GM19239 (cell line): ENCODE measurements around the gene CHD1.

ENCODE experiments used
- DNase-seq: peaks from one replicate; pipeline ENCODE4 v3.0.0; 2011; ENCODE audit warnings: low spot score; ENCODE audit not compliant: insufficient read length
- FAIRE-seq: peaks from 2 replicates; lab custom pipeline; 2011; peaks lifted over from hg19 to GRCh38; lab: Jason Lieb, UNC

CHD1 gene

GRCh38 chr5:98905857-98906688, 22.7 kb downstream of the CHD1 start:
- DNase-seq (no peak), FAIRE-seq (peak; percentile 91)

GRCh38 chr5:98904780-98905179, 24.0 kb downstream of the CHD1 start:
- FAIRE-seq, result peak; percentile 58
- DNase-seq, result no peak

DNA sequence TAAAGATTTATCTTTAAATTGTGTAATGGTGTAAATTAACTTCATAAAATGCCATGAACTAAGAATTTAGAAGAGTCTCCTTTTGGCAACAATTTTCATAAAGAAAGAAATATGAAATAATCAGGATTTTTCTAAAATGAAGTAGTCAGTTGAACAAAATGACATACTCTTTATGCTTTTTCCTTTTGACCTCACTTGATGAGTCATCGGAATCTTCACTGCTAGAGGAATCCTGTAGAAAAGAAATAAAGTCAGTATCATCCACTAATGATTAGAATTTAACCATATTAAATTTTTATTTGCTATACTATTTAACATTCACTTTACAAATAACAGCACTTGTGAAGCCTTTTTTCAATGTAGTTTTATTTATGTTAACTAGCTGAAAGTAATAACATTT, 26.1 kb downstream of the CHD1 start:
- no peak for DNase-seq
- no peak for FAIRE-seq

DNA sequence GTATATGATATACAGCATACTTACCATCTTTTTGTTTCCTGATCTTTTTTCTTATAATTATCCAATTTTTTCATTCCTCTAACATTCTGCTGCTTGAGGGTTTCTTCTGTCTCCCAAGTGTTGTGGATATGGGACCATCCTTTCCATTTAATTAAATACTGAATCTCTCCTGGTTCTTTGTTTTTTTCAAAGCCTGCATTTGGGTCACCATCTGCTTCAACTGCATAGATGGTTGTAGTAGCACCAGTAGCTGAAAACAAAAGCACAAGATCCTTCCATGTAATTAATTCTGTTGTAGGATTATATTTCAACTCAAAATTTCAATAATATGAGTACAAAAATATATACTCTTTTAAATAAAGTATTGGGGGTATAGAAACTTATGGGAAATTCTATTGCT, 29.4 kb downstream of the CHD1 start:
- DNase-seq, result no peak
- FAIRE-seq, result no peak

DNA sequence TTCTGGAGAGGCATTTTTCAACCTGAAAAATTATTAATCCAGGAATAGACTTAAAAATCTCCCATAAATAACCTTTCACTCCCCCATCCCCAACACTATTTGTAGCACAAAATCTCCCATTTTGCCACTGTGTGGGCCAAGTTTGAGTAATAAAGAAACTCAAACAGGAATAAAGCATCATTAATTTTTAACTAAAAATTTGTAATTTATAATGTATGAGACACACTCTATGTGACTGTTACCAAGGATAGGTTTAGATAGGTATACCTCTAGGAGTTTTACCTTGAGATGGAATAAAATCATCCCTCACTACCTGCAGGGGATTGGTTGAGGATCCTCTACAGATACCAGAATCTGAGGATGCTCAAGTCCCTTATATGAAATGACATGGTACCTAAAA, 30.1 kb downstream of the CHD1 start:
- DNase-seq, result no peak
- FAIRE-seq, result peak; percentile 49

GRCh38 chr5:98891591-98891990, 37.2 kb downstream of the CHD1 start:
- FAIRE-seq (no peak), DNase-seq (no peak)

DNA sequence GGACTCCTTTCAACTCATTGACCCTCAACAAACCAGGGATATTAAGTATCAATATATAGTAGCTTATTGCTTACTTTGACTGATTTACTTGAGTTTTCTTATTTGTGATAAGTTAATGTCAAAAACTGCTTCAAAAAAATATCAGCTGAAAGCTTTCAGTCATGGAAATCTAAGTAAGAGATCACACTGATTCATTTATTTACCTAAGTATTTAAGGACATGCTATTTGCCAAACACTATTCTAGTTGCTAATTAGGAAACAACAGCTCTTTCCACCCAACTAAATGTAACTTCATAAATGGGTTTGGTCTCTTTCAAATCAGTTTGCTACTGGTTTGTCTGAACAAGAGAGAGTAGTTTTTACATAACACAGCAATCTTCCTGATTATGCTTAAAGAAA, 48.2 kb downstream of the CHD1 start:
- FAIRE-seq (peak; percentile 37), DNase-seq (no peak)

GRCh38 chr5:98880151-98880550, 48.7 kb downstream of the CHD1 start:
- DNase-seq (no peak), FAIRE-seq (no peak)

GRCh38 chr5:98877600-98877999, 51.2 kb downstream of the CHD1 start:
- DNase-seq (no peak), FAIRE-seq (no peak)

- DNase-seq, result no peak
- no peak for FAIRE-seq
Observed at GRCh38 chr5:98872674-98873073, 56.1 kb downstream of the CHD1 start.

DNA sequence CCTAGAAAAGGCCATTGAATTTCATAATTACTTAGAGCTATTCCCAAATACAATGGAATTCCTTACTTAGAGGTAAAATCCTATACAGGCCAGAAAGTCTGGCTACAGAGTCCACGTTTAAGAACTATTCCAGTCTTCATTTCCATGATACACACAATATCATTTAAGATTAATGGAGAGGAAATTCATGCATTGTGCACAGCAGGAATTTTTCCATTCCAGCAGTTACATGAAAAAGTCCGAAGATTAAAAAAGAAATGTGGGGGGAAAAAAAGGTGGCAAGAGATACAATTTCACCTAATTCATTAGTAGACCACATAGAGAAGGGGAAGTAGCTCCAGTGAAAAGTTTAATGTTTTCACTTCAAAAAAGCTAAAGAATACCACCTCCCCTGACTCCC, 63.1 kb downstream of the CHD1 start:
- DNase-seq (no peak), FAIRE-seq (no peak)

DNA sequence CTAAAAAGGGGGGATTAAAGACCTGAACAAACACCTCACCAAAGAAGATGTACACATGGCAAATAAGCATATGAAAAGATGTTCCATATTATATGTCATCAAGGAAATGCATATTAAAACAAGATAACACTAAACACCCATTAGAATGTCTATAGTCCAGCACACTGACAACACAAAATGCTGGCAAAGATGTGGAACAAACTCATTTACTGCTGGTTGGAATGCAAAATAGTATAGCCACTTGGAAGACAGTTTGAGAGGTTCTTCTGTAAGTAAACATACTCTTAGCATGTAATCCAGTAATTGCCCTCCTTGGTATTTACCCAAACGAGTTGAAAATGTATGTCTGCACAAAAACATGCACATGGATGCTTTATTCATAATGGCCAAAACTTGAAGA, 81.8 kb downstream of the CHD1 start:
- FAIRE-seq (no peak), DNase-seq (no peak)

GRCh38 chr5:98846520-98846919, 82.3 kb downstream of the CHD1 start:
- DNase-seq, result no peak
- no peak for FAIRE-seq

DNA sequence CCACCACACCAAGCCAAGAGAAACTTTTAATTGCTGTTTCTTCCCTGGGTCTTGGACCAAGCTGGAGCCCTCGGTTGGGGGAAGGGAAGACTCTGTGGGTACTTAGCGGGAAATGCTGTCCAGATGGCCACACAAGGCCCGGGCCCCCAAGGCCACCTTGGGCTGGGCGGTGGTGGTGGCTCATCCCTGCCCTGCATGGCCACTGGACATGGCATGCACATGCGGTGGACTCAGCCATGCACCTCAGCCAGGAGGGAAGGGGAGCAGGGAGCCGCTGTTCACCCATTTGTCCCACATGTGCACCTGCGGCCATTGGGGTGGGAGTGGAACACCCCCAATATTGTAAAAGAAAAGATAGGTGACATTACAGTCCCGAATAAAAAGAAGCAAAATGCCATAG, 82.9 kb downstream of the CHD1 start:
- FAIRE-seq, result no peak
- no peak for DNase-seq

- FAIRE-seq, result no peak
- DNase-seq, result no peak
Observed at GRCh38 chr5:98844865-98845264, 83.9 kb downstream of the CHD1 start.

GRCh38 chr5:98843481-98843880, 85.3 kb downstream of the CHD1 start:
- DNase-seq (no peak), FAIRE-seq (no peak)

GRCh38 chr5:98840946-98841345, 87.9 kb downstream of the CHD1 start:
- DNase-seq (no peak), FAIRE-seq (no peak)

GRCh38 chr5:98839469-98840383, 89.1 kb downstream of the CHD1 start:
- no peak for DNase-seq
- FAIRE-seq, result no peak

GRCh38 chr5:98836175-98836574, 92.6 kb downstream of the CHD1 start:
- DNase-seq (no peak), FAIRE-seq (peak; percentile 8)

DNA sequence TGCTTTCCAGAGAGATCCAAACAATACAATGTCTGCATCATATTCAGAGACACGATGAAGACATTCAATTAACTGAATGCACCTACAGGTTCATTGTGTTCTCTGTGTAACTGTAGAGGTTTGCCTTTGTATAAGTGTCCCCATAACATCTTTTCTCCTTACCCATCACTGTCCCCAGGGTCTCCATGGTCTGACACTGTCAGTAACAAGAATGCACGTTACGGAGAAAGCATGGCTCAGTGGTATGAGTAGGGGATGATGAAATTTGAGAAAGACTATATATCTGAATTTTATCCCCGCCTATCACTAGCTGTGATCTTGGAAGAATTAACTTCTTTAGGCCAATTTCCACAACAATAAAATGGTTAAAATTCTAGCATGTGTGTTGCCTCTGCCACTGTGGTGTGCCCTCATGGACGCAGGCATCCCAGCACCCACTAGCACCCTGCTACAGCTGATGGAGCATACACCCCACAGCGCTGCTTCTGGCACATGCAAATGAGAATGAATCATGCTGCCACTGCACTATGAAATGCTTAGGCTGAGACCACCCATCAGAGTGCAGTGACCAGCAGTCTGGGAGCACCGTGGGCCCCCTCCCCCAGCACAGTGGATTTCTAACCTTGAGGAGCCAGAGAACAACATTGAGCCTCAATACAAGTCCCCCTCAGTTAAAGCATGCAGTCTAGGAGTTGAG, 101.1 kb downstream of the CHD1 start:
- DNase-seq, result no peak
- FAIRE-seq, result no peak

DNA sequence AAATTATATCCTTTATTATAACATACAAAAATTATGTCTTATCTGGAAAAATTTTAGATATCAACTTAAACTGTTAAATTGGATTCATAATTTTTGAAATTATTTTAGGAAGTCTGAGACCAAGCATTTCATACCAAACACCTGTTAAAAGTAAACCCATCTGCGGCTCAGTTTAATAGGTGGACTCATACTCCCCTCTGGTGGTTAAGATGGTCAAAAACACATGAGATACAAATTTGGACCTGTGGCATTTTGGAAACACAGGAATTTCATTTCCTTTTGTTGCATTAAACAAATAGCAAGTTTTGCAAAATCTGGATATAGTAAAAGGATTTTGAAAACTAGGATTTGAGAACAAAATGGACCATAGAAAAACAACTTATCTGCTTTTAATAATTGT, 101.6 kb downstream of the CHD1 start:
- FAIRE-seq (peak; percentile 76), DNase-seq (no peak)
